GM21737 (cell line): ENCODE data around the gene XAF1.
"Not testable (repeated sequence)": the region's sequence is repeated elsewhere in the genome, so short reads cannot be mapped to it uniquely, and the experiment has no call there.

Experiments used
- ATAC-seq: cut with Tn5 transposase; IDR thresholded peaks from one replicate; pipeline ENCODE4 v1.9.1; 2021; ENCODE audit warnings: mild to moderate bottlenecking, moderate library complexity; ENCODE audit not compliant: unreplicated experiment

Gene XAF1

GRCh38 chr17:6753006-6753445, 2.8 kb upstream of the XAF1 start:
- ATAC-seq = no peak

GRCh38 chr17:6753546-6753945, 2.3 kb upstream of the XAF1 start:
- ATAC-seq = no peak

- no peak for ATAC-seq
Observed at GRCh38 chr17:6755281-6755680, 565 bp upstream of the XAF1 start.

GRCh38 chr17:6756425-6757031, 682 bp downstream of the XAF1 start:
- no peak for ATAC-seq

GRCh38 chr17:6757747-6758146, 1.9 kb downstream of the XAF1 start:
- no peak for ATAC-seq

- ATAC-seq = no peak
Observed at GRCh38 chr17:6761779-6762178, 5.9 kb downstream of the XAF1 start.

- ATAC-seq = no peak
Observed at GRCh38 chr17:6768447-6768846, 12.6 kb downstream of the XAF1 start.

- no peak for ATAC-seq
Observed at GRCh38 chr17:6772016-6772415, 16.2 kb downstream of the XAF1 start.

- ATAC-seq = not testable (repeated sequence)
Observed at GRCh38 chr17:6774906-6775305, 19.1 kb downstream of the XAF1 start.

- ATAC-seq = no peak
Observed at GRCh38 chr17:6775871-6776405, 20.1 kb downstream of the XAF1 start, which contains the start of gene FBXO39. Gene FBXO39 (plus strand): TSS chr17:6776215. CDS start chr17:6779869, 3,654 bp downstream.

- ATAC-seq = no peak
Observed at GRCh38 chr17:6779411-6779810, 23.6 kb downstream of the XAF1 start.

GRCh38 chr17:6780001-6780400, 24.2 kb downstream of the XAF1 start:
- ATAC-seq = no peak

GRCh38 chr17:6780886-6781285, 25.0 kb downstream of the XAF1 start:
- no peak for ATAC-seq

GRCh38 chr17:6782244-6782643, 26.4 kb downstream of the XAF1 start:
- ATAC-seq = no peak

GRCh38 chr17:6786618-6787017, 30.8 kb downstream of the XAF1 start:
- ATAC-seq = no peak

- ATAC-seq = no peak
Observed at GRCh38 chr17:6787081-6787693, 31.3 kb downstream of the XAF1 start.

GRCh38 chr17:6789146-6789545, 33.3 kb downstream of the XAF1 start:
- no peak for ATAC-seq

- no peak for ATAC-seq
Observed at GRCh38 chr17:6793748-6794493, 38.1 kb downstream of the XAF1 start.

- ATAC-seq = no peak
Observed at GRCh38 chr17:6796017-6796886, 40.4 kb downstream of the XAF1 start.

GRCh38 chr17:6796887-6797490, 41.1 kb downstream of the XAF1 start:
- no peak for ATAC-seq
